ENCODE results near the gene UNC93B1. TPM values are rescaled to one million over a fixed set of nuclear protein-coding genes. Genes with fewer than 3 reads are reported as not detected.
A peak's percentile ranks its signal among the peaks of the same experiment; 100 is the strongest.

Gene UNC93B1
- total and polyA plus RNA-seq, 2 of the 13 experiments (the other 11 are each of a cell fraction or from before 2014, with no cell fraction given): 8.8 to 18.9 TPM

DNA sequence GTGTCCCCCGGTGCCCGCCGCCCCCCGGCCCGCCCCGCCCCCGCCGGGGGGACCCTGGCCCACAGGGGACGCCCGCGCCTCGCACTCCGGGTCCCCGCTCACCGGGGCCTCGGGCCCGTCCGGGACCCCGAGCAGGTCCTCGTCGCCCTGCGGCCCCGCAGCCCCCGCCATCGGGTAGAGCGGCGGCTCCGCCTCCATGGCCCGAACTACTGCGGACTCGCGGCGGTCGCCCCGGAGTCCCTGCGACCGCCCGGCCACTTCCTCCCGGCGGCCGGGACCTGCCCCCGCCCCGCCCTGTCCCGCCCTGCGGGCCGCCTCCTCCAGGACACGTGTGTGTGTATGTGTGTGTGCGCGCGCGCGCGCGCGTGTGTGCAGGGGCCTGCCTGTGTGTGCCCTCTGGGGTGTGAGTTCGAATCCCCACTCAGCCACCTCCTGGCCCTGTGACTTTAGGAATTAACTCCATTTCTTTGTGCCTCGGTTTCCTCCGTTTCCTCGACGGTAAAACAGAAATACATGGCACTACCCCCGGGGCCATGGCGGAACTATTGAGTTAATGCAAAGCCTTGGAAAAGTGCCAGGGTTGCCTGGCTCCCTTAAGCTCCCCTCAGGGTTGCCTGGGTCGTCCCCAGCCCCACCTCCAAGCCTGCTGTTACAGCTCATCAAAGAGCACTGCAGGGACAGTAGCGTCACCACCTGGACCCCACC is at the start of gene UNC93B1 (continued):
- TF ChIP-seq, protein P1, sequence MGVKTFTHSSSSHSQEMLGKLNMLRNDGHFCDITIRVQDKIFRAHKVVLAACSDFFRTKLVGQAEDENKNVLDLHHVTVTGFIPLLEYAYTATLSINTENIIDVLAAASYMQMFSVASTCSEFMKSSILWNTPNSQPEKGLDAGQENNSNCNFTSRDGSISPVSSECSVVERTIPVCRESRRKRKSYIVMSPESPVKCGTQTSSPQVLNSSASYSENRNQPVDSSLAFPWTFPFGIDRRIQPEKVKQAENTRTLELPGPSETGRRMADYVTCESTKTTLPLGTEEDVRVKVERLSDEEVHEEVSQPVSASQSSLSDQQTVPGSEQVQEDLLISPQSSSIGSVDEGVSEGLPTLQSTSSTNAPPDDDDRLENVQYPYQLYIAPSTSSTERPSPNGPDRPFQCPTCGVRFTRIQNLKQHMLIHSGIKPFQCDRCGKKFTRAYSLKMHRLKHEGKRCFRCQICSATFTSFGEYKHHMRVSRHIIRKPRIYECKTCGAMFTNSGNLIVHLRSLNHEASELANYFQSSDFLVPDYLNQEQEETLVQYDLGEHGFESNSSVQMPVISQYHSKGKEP (CRISPR knock-in tag; IDR thresholded peaks at IDR 0.05): no peak
- TF ChIP-seq, protein P2, sequence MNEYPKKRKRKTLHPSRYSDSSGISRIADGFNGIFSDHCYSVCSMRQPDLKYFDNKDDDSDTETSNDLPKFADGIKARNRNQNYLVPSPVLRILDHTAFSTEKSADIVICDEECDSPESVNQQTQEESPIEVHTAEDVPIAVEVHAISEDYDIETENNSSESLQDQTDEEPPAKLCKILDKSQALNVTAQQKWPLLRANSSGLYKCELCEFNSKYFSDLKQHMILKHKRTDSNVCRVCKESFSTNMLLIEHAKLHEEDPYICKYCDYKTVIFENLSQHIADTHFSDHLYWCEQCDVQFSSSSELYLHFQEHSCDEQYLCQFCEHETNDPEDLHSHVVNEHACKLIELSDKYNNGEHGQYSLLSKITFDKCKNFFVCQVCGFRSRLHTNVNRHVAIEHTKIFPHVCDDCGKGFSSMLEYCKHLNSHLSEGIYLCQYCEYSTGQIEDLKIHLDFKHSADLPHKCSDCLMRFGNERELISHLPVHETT (CRISPR knock-in tag; conservative IDR thresholded peaks at IDR 0.05): peak; percentile 30; the same call in 1 of the 2 replicates
- no peak for TF ChIP-seq KLF13 (CRISPR knock-in tag; IDR thresholded peaks at IDR 0.05)
- TF ChIP-seq ZNF260 (CRISPR knock-in tag; IDR thresholded peaks at IDR 0.05; ENCODE audit: borderline replicate concordance, low read depth): no peak
- TF ChIP-seq, protein P3, sequence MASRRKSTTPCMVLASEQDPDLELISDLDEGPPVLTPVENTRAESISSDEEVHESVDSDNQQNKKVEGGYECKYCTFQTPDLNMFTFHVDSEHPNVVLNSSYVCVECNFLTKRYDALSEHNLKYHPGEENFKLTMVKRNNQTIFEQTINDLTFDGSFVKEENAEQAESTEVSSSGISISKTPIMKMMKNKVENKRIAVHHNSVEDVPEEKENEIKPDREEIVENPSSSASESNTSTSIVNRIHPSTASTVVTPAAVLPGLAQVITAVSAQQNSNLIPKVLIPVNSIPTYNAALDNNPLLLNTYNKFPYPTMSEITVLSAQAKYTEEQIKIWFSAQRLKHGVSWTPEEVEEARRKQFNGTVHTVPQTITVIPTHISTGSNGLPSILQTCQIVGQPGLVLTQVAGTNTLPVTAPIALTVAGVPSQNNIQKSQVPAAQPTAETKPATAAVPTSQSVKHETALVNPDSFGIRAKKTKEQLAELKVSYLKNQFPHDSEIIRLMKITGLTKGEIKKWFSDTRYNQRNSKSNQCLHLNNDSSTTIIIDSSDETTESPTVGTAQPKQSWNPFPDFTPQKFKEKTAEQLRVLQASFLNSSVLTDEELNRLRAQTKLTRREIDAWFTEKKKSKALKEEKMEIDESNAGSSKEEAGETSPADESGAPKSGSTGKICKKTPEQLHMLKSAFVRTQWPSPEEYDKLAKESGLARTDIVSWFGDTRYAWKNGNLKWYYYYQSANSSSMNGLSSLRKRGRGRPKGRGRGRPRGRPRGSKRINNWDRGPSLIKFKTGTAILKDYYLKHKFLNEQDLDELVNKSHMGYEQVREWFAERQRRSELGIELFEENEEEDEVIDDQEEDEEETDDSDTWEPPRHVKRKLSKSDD (CRISPR knock-in tag; IDR thresholded peaks at IDR 0.05; ENCODE audit: low read depth): no peak
- no peak for TF ChIP-seq SSRP1 (CRISPR knock-in tag; IDR thresholded peaks at IDR 0.05)
- TF ChIP-seq HIVEP1 (CRISPR knock-in tag; IDR thresholded peaks at IDR 0.05): 0 out of 2 replicates have a peak, but pooled peaks have one; percentile 19
- TF ChIP-seq NFE2L2 (IDR thresholded peaks at IDR 0.05; ENCODE audit: low read length): no peak
- TF ChIP-seq TBX2 (CRISPR knock-in tag; IDR thresholded peaks at IDR 0.05; ENCODE audit: borderline replicate concordance): no peak; the same call in 1 of the 2 replicates
- TF ChIP-seq POLR2AphosphoS5 (IDR thresholded peaks at IDR 0.05; ENCODE audit: low read depth, low read length): no peak
- TF ChIP-seq, protein P4, sequence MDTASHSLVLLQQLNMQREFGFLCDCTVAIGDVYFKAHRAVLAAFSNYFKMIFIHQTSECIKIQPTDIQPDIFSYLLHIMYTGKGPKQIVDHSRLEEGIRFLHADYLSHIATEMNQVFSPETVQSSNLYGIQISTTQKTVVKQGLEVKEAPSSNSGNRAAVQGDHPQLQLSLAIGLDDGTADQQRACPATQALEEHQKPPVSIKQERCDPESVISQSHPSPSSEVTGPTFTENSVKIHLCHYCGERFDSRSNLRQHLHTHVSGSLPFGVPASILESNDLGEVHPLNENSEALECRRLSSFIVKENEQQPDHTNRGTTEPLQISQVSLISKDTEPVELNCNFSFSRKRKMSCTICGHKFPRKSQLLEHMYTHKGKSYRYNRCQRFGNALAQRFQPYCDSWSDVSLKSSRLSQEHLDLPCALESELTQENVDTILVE (CRISPR knock-in tag; IDR thresholded peaks at IDR 0.05): no peak
- TF ChIP-seq, protein P5, sequence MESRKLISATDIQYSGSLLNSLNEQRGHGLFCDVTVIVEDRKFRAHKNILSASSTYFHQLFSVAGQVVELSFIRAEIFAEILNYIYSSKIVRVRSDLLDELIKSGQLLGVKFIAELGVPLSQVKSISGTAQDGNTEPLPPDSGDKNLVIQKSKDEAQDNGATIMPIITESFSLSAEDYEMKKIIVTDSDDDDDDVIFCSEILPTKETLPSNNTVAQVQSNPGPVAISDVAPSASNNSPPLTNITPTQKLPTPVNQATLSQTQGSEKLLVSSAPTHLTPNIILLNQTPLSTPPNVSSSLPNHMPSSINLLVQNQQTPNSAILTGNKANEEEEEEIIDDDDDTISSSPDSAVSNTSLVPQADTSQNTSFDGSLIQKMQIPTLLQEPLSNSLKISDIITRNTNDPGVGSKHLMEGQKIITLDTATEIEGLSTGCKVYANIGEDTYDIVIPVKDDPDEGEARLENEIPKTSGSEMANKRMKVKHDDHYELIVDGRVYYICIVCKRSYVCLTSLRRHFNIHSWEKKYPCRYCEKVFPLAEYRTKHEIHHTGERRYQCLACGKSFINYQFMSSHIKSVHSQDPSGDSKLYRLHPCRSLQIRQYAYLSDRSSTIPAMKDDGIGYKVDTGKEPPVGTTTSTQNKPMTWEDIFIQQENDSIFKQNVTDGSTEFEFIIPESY (CRISPR knock-in tag; IDR thresholded peaks at IDR 0.05): no peak
- TF ChIP-seq, protein P6, sequence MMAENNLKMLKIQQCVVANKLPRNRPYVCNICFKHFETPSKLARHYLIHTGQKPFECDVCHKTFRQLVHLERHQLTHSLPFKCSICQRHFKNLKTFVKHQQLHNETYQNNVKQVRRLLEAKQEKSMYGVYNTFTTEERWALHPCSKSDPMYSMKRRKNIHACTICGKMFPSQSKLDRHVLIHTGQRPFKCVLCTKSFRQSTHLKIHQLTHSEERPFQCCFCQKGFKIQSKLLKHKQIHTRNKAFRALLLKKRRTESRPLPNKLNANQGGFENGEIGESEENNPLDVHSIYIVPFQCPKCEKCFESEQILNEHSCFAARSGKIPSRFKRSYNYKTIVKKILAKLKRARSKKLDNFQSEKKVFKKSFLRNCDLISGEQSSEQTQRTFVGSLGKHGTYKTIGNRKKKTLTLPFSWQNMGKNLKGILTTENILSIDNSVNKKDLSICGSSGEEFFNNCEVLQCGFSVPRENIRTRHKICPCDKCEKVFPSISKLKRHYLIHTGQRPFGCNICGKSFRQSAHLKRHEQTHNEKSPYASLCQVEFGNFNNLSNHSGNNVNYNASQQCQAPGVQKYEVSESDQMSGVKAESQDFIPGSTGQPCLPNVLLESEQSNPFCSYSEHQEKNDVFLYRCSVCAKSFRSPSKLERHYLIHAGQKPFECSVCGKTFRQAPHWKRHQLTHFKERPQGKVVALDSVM (CRISPR knock-in tag; IDR thresholded peaks at IDR 0.05): no peak
- TF ChIP-seq ERF (CRISPR knock-in tag; IDR thresholded peaks at IDR 0.05): peak; percentile 39; the same call in 1 of the 2 replicates
- TF ChIP-seq ZSCAN12 (CRISPR knock-in tag; IDR thresholded peaks at IDR 0.05): 0 out of 2 replicates have a peak, but pooled peaks have one; percentile 58
- TF ChIP-seq, protein P7, sequence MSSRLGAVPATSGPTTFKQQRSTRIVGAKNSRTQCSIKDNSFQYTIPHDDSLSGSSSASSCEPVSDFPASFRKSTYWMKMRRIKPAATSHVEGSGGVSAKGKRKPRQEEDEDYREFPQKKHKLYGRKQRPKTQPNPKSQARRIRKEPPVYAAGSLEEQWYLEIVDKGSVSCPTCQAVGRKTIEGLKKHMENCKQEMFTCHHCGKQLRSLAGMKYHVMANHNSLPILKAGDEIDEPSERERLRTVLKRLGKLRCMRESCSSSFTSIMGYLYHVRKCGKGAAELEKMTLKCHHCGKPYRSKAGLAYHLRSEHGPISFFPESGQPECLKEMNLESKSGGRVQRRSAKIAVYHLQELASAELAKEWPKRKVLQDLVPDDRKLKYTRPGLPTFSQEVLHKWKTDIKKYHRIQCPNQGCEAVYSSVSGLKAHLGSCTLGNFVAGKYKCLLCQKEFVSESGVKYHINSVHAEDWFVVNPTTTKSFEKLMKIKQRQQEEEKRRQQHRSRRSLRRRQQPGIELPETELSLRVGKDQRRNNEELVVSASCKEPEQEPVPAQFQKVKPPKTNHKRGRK (CRISPR knock-in tag; IDR thresholded peaks at IDR 0.05): no peak
